Measurements from ENCODE around the gene ADAMTS15.

The ADAMTS15 gene

DNA sequence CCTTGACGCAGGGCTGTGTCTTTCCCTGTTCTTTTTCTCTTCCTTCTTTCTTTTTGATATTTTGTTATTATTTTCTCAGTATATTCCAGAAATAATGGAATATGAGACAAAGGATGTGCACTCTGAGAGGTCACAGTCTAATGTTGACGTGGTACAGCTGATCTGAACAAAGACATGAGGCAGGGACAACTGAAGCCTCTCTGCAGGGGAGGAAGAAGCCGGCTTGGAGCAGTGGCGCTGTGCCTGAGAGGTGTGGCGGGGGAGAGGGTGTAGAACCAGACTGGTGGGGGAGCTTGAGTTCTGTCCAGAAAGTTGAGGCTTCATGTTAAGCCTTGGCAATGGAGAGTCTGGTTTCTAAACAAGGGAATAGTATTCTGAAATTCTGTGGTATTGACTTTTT, 34.7 kb downstream of the ADAMTS15 start:
- no peak for DNase-seq

GRCh38 chr11:130485983-130486382, 37.5 kb downstream of the ADAMTS15 start:
- no peak for DNase-seq

GRCh38 chr11:130486391-130486836, 38.0 kb downstream of the ADAMTS15 start:
- no peak for DNase-seq

DNA sequence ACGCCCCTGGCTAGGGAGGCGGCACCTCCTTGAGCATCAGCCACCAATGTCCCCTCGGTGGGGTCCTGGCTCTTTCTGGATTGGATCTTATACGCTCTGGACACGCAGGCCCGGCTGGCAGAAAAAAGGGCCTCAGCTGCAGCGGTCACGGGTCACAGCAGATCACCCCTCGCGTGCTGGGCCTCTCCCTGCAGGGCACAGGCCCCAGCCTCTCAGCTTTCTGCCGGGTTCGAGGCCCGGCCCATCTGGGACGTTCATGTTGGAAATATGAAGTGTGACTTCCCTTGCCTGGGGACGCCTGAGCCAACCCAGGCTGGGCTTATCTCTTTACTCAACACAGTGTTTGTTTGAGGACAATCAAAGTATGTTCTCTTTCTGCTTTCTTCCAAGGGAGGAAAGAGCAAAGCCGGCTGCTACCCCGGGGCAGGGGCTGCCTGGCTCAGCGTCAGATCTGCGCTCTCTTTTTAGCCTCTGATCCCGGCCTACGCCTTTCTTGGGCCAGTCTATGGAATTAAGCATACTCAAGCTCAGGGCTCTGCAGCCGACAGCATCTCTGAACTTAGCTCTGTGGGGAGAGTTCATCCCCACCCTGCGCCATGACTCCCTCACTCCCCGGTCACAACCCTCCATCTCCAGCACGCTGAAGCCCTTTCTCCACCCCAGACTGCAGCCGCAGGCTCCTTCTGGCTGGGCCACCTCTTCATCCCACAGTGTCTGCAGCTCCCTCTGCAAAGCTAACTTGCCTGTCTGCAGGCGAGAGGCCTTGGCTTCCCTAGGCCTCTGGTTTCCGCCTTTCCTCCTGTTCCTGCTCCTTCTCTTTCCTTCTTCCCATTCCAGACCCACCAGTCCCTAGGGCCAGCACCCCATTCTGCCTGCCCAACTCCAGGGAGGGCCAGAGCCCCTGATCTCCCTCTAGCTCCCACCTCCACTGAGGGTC, 38.8 kb downstream of the ADAMTS15 start:
- DNase-seq: no peak

- no peak for DNase-seq
Measured at GRCh38 chr11:130487924-130488815, 39.7 kb downstream of the ADAMTS15 start.

DNA sequence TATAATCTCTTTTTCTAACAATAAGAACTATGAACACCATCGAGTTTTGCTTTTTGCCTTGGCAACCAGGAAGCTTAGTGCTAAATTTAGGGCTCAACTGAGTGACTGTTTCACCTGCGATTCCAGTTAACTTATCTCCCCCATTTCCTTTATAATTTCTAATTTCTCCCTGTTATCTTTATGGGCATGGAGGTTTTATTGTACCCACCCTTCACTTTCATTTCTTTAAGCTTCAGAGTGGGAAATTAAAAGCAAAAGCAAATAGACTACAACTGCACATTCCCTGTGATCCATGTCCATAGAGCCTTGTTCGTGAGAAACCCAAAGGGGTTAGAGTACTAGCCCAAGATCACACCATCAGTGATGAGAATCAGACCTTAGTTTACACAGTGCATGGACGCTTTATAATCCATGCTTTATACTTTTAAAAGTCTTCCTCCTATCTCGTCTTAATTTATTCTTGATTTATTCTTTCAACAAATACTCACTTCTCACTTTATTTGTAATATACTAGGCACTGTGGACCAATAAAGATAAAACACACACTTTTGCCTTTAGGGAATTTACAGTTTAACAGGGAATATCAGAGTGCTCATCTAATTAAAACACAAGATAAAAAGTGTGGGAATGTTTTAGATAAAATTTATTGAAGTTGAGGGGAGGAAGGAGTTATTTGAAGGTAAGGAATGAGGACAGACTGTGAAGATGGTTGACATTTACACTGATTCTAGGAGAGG, 40.6 kb downstream of the ADAMTS15 start:
- DNase-seq: no peak

- no peak for DNase-seq
Measured at GRCh38 chr11:130489716-130490115, 41.3 kb downstream of the ADAMTS15 start.

DNA sequence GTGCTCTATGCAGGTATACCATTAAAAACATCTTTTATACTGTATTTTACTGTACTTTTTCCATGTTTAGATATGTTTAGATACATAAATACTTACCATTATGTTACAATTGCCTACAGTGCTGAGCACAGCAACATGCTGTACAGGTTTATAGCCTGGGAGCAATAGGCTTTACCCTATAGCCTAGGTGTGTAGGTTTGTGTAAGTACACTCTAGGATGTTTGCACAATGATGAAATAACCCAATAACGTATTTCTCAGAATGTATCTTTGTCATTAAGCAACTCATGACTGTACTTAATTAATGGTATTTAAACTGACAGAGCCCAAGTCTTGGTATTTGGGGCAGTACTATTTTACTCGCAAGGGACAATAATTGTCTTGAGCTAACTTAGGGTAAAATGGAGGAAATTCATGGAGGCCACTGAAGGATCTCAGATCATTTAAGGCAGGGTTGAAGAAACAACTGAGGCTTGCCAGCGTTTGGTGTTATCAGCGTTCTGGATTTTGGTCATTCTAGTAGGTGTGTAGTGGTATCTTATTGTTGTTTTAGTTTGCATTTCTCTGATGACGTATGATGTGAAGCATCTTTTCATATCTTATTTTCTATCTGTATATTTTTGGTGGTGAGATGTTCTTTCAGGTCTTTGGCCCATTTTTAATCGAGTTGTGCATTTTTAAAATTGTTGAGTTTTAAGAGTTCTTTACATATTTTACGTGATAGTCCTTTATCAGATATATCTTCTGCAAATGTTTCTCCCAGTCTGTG, 42.4 kb downstream of the ADAMTS15 start:
- no peak for DNase-seq

GRCh38 chr11:130498181-130498580, 49.7 kb downstream of the ADAMTS15 start:
- no peak for DNase-seq

DNA sequence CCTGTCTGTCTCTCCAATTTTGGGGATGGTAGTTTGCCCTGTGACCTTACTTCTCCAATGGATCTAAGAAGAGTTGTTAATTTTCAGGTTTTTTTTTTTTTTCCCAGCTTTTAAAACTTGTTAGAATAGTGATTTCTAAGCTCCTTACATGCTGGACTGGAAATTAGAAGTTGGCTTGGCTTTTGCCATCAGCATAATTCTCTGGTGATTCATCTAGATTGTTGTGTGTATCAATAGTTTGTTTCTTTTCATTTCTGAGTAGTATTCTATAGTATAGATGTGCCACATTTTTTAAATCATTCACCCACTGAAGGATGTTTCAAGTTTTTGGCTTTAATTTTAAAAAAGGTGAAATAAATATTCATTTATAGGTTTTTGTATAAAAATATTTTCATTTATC, 51.4 kb downstream of the ADAMTS15 start:
- DNase-seq: no peak

GRCh38 chr11:130504317-130504716, 55.9 kb downstream of the ADAMTS15 start:
- DNase-seq: no peak

DNA sequence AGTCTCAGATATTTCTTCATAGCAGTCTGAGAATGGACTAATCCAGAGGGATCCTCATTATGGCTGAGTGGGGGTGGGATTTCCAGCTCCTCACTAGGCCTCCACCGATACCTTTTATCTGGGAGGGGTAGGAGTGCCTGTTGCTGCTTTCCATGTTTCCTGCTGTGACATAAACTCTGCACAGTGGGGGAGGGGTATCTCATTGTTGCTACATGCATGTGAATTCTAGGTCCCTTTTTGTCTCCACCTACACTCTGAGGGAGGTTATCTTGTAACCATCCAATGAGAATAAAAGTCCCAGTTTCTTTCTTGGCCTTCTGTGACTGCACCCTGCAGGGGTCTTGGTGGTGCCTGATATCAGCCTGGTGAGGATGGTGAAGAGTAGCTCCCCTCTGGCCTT, 60.5 kb downstream of the ADAMTS15 start:
- no peak for DNase-seq

DNA sequence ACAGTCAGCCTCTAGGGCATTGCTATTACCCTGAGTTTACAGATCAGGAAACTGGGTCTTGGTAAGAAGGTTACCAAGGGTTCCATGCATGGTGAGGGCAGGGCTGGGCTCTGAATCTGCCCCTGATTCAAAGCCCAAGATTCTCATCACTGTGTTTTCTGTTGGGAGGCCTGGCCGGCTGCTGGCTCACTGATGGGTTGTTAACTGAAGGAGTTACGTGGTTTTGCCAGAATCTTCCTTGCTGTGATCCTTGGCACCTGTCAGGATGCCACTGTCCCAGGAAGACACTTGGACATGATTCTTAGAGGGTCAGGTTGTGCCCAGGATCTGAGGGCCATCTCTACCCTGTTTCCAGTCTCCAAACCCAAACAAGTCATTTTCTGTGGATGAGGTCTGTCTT, 61.5 kb downstream of the ADAMTS15 start:
- DNase-seq: no peak

- peak; percentile 31 for DNase-seq
Measured at GRCh38 chr11:130510407-130511006, 62.1 kb downstream of the ADAMTS15 start.

DNA sequence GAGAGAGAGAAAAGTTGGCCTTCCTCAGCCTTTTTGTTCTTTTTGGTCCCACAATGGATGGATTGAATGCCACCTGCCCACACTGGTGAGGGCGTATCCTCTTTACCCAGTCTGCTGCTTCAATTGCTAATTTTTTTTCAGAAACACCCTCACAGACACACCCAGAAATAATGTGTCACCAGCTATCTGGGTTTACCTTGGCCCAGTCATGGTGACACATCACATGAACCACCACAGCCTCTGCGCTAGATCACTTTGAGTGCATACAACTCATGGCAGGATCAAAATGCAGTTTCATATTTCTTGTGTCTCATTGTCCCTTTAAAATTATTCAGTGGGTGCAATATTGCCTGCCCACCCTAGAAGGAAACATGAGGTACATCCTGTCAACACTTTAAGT, 63.3 kb downstream of the ADAMTS15 start:
- DNase-seq: no peak

DNA sequence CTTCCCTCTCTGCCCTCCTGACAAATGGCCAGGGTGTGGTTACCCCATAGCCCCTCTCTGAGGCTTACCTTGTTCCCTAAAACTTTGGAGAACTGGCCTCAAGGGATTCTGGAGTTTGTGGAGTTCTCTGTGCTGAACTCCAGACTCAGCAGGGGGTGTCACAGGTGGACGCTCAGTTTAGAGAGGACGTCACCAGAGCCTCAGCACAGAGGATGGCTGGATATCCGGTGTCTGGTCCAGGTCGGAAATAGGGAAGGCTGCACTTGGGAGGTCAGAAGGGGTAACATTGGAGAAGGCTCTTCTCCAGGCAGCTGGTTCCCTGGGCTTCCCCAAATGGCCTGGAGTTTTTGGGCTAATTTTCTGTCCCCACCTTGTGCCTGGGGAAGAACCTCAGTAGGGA, 64.2 kb downstream of the ADAMTS15 start:
- no peak for DNase-seq

- peak; percentile 13 for DNase-seq
Measured at GRCh38 chr11:130513132-130513531, 64.7 kb downstream of the ADAMTS15 start.

- DNase-seq: peak; percentile 54
Measured at GRCh38 chr11:130514316-130514715, 65.9 kb downstream of the ADAMTS15 start.

- no peak for DNase-seq
Measured at GRCh38 chr11:130514851-130515250, 66.4 kb downstream of the ADAMTS15 start.

DNA sequence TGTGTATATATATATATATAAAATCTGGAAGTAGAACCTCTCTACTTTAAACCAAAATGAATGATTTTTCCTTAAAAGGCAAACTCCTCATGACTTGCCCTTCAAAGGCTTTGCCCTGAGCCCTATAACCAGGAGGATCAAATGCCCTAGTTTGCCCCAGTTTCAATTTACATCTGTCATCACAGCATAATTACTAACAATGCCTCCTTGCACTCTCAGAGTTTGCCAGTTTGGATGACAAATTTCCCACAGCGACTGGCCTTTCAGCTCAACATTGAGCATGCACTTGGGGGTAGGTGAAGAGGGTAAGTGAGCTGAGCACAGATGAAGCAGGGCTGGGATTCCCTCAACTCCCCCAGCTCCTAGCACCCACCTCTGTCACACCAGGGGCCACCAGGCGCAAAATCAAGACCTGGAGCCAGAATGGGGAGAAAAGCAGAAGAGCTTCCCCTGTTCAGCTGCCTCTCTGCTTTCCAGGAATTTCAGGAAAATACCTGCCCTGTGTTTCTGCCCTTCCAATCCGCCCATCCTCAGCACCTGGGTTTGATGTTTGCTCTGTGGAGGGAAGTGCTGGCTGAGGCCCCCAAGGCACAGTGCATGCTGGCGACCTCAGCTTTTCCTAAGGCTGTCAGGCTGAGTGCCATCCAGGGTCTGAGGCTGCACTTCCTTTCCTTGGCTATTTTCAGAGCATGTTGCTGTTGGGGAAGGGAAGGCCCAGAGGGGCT, 67.5 kb downstream of the ADAMTS15 start:
- DNase-seq: no peak

Measured in fibroblast of upper back skin (primary cell).